Activated T-helper 9 cell treated with anti-CD3 and anti-CD28 coated beads, Interleukin-2, amount 50 U/mL, for 16 hours (primary cell): ENCODE data around the gene COL24A1.
"Not testable (repeated sequence)": the region's sequence is repeated elsewhere in the genome, so short reads cannot be mapped to it uniquely, and the experiment has no call there.

Experiments used
- DNase-seq: peaks from one replicate; pipeline ENCODE4 v3.0.0-alpha.2; 2020; ENCODE audit warnings: low read depth

The COL24A1 gene

GRCh38 chr1:86152887-86153286, 3.7 kb downstream of the COL24A1 start:
- DNase-seq = no peak

GRCh38 chr1:86151427-86151826, 5.1 kb downstream of the COL24A1 start:
- no peak for DNase-seq

- DNase-seq = no peak
These were observed 6.0 kb downstream of the COL24A1 start for GRCh38 chr1:86150553-86151055.

GRCh38 chr1:86149591-86149990, 7.0 kb downstream of the COL24A1 start:
- DNase-seq = no peak

- DNase-seq = no peak
These were observed 8.8 kb downstream of the COL24A1 start for GRCh38 chr1:86147755-86148154.

GRCh38 chr1:86146566-86146965, 10.0 kb downstream of the COL24A1 start:
- DNase-seq = no peak

- DNase-seq = no peak
These were observed 16.2 kb downstream of the COL24A1 start for GRCh38 chr1:86140281-86140880.

- DNase-seq = no peak
These were observed 17.8 kb downstream of the COL24A1 start for GRCh38 chr1:86138746-86139145.

GRCh38 chr1:86137436-86137835, 19.1 kb downstream of the COL24A1 start:
- DNase-seq = no peak

- DNase-seq = no peak
These were observed 37.3 kb downstream of the COL24A1 start for GRCh38 chr1:86119214-86119764.

GRCh38 chr1:86114816-86115400, 41.7 kb downstream of the COL24A1 start:
- DNase-seq = no peak

- DNase-seq = no peak
These were observed 42.3 kb downstream of the COL24A1 start for GRCh38 chr1:86114236-86114635.

GRCh38 chr1:86111590-86111989, 45.0 kb downstream of the COL24A1 start:
- DNase-seq = not testable (repeated sequence)

GRCh38 chr1:86110451-86111129, 46.0 kb downstream of the COL24A1 start:
- no peak for DNase-seq

- DNase-seq = no peak
These were observed 51.1 kb downstream of the COL24A1 start for GRCh38 chr1:86105533-86105866.

GRCh38 chr1:86104606-86105532, 51.7 kb downstream of the COL24A1 start:
- DNase-seq = no peak

GRCh38 chr1:86101616-86102015, 55.0 kb downstream of the COL24A1 start:
- no peak for DNase-seq

- DNase-seq = no peak
These were observed 56.2 kb downstream of the COL24A1 start for GRCh38 chr1:86100401-86100800.

- DNase-seq = no peak
These were observed 66.8 kb downstream of the COL24A1 start for GRCh38 chr1:86089765-86090164.

GRCh38 chr1:86085741-86086409, 70.7 kb downstream of the COL24A1 start:
- no peak for DNase-seq

GRCh38 chr1:86084998-86085397, 71.6 kb downstream of the COL24A1 start:
- DNase-seq = no peak

- DNase-seq = no peak
These were observed 74.4 kb downstream of the COL24A1 start for GRCh38 chr1:86082183-86082582.
